Thoracic aorta (tissue), 2 donors: ENCODE measurements around the gene SUGP2. TPM values are rescaled to one million over a fixed set of nuclear protein-coding genes. Genes with fewer than 3 reads are reported as not detected.

ENCODE experiments used
- ATAC-seq: fragments of 150-250 bp; one replicate; pipeline ENCODE4 v1.8.0; 2017; ENCODE audit warnings: low read depth; ENCODE audit not compliant: insufficient number of reproducible peaks, low FRiP score
- DNase-seq: peaks from one replicate; pipeline ENCODE4 v3.0.0-alpha.2; 2020; ENCODE audit warnings: low spot score
- H3K27ac ChIP-seq, 2 donors: fragments of 200-600 bp; sonication (generic); 1 replicate in 1 of 2; 2 replicates in 1 of 2; pipeline ENCODE4 v1.5.1; 2016; ENCODE audit warnings: mild to moderate bottlenecking in 2 of 2, moderate library complexity in 2 of 2
- H3K27me3 ChIP-seq: fragments of 200-600 bp; sonication (generic); replicated peaks from 2 replicates; pipeline ENCODE4 v1.6.0; 2016; ENCODE audit warnings: mild to moderate bottlenecking; ENCODE audit not compliant: insufficient read depth
- H3K36me3 ChIP-seq: fragments of 200-600 bp; sonication (generic); one replicate; pipeline ENCODE4 v1.5.1; 2016
- H3K4me1 ChIP-seq, 2 donors: fragments of 200-600 bp; sonication (generic); 1 replicate in 1 of 2; 2 replicates in 1 of 2; pipeline versions ENCODE4 v1.5.1 to v1.6.0; 2016; ENCODE audit warnings: low read depth in 2 of 2, mild to moderate bottlenecking in 1 of 2; ENCODE audit not compliant: control insufficient read depth in 1 of 2
- H3K4me3 ChIP-seq: fragments of 200-600 bp; sonication (generic); 2 replicates; pipeline ENCODE4 v1.5.1; 2016; ENCODE audit warnings: mild to moderate bottlenecking
- H3K9me3 ChIP-seq: fragments of 200-600 bp; sonication (generic); 2 replicates; pipeline ENCODE4 v1.5.1; 2016
- total RNA-seq, 2 donors: library from RNA; depleted of rRNA; stranded (reverse); fragments of >200 nt; gene quantifications; one replicate each; pipeline versions ENCODE4 v1.1.0 to v1.2.3, GENCODE V29; 2016
- TF ChIP-seq, protein P1 (sequence below): fragments of 200-600 bp; sonication (generic); IDR thresholded peaks from one replicate; pipeline ENCODE4 v1.5.1; 2019; ENCODE audit warnings: antibody characterized with exemption

Gene SUGP2
- total RNA-seq, 2 donors from 2014 or later: 42.6 to 57.5 TPM

DNA sequence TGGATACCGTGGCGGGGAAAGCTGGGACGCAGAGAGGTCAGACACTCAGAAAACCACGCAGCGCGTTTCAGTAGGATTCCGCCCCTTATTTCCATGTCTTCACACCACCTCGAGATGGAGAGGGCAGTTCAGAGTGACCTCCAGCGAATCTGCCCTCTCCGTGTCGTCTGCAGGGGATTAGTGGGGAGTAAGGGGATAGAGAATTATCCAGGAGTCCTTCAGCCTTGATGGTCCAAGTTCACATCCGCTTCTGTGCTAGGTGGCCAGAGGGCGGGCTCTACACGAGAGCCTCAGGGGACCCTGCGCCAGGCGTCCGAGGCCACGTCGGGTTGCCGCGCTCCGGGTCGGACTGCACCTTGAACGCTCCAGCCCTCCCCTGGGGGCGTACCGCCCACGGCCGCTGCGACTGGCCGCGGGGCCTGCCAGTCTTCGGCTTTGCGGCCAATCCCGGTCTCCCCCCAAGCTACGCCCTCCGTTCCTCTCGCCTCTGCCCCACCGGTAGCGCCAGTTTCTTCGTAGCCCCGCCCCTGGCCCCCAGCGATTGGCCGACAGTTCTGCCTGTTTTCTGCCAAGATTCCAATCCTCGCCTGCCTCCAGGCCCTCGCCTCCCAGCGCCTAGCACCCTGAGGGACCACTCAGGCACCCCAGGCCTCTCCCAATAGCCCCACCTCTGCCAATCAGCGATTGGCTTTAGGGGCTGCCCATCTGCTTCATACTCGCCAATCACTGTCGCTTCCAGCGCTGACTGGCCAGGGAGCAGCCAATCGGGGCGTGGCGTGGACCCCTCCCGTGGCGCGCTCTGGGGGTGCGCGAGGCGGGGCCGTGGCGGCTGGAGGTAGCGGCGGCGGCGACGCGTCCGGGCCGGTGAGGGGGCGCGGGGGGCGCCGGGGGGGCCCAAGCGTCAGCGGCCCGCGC, 30.1 kb upstream of the SUGP2 start, which contains the start of gene SLC25A42:
SLC25A42 (plus strand) TSS at position 812 of the 915 bp plus-strand sequence. CDS start 32,131 bp downstream, outside the sequence.
- TF ChIP-seq, protein P1, sequence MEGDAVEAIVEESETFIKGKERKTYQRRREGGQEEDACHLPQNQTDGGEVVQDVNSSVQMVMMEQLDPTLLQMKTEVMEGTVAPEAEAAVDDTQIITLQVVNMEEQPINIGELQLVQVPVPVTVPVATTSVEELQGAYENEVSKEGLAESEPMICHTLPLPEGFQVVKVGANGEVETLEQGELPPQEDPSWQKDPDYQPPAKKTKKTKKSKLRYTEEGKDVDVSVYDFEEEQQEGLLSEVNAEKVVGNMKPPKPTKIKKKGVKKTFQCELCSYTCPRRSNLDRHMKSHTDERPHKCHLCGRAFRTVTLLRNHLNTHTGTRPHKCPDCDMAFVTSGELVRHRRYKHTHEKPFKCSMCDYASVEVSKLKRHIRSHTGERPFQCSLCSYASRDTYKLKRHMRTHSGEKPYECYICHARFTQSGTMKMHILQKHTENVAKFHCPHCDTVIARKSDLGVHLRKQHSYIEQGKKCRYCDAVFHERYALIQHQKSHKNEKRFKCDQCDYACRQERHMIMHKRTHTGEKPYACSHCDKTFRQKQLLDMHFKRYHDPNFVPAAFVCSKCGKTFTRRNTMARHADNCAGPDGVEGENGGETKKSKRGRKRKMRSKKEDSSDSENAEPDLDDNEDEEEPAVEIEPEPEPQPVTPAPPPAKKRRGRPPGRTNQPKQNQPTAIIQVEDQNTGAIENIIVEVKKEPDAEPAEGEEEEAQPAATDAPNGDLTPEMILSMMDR: no peak
- Histone ChIP-seq H3K4me3 (peak within 1 kb of the TSS; percentile 77), H3K27me3 (no peaks in the 10 kb centered on the region), H3K36me3 (no peaks in the 10 kb centered on the region), H3K27ac (peak within 1 kb of the TSS; percentile 57 to 61), H3K9me3 (no peaks in the 10 kb centered on the region), H3K4me1 (peaks cover 9 to 14% of the 10 kb centered on the region in 2 donors)
- peak; percentile 97 for DNase-seq
- peak; percentile 98 for ATAC-seq

- H3K4me1 ChIP-seq: peaks cover 8 to 14% of the 10 kb centered on the region in 2 donors
- peak overlapping the region; percentile 31 to 61 for H3K27ac ChIP-seq
- no peaks in the 10 kb centered on the region for H3K27me3 ChIP-seq
- ATAC-seq (no peak), DNase-seq (no peak)
- no peaks in the 10 kb centered on the region for H3K36me3 ChIP-seq
- TF ChIP-seq, protein P1: no peak
- peak overlapping the region; percentile 77 for H3K4me3 ChIP-seq
- no peaks in the 10 kb centered on the region for H3K9me3 ChIP-seq
Measured at GRCh38 chr19:19062454-19063182, 29.3 kb upstream of the SUGP2 start.

DNA sequence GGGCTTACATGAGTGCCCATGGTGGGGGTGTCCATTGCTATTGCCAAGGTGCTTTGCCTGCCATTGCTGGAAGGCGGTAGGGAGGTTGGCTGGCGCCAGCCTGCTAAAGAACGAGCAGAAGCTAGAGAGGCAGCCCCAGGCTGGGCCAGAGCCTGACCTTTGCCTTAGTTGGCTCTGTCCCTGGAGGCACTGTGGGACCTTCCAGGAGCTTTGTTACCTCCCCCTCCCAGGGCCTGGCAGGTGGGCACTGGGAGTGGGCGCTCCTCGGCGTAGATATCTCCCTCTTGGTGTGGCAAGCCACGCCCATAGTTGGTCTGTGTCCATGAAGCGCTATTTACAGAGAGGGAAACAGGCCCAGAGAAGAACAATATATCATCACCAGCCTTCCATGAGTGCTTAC, 28.2 kb upstream of the SUGP2 start:
- H3K27ac ChIP-seq: no peak overlapping the region
- TF ChIP-seq, protein P1: no peak
- ATAC-seq (no peak), DNase-seq (no peak)
- no peaks in the 10 kb centered on the region for H3K9me3 ChIP-seq
- H3K4me1 ChIP-seq: peaks cover 8 to 14% of the 10 kb centered on the region in 2 donors
- H3K4me3 ChIP-seq: no peak overlapping the region
- no peaks in the 10 kb centered on the region for H3K36me3 ChIP-seq
- H3K27me3 ChIP-seq: no peaks in the 10 kb centered on the region

DNA sequence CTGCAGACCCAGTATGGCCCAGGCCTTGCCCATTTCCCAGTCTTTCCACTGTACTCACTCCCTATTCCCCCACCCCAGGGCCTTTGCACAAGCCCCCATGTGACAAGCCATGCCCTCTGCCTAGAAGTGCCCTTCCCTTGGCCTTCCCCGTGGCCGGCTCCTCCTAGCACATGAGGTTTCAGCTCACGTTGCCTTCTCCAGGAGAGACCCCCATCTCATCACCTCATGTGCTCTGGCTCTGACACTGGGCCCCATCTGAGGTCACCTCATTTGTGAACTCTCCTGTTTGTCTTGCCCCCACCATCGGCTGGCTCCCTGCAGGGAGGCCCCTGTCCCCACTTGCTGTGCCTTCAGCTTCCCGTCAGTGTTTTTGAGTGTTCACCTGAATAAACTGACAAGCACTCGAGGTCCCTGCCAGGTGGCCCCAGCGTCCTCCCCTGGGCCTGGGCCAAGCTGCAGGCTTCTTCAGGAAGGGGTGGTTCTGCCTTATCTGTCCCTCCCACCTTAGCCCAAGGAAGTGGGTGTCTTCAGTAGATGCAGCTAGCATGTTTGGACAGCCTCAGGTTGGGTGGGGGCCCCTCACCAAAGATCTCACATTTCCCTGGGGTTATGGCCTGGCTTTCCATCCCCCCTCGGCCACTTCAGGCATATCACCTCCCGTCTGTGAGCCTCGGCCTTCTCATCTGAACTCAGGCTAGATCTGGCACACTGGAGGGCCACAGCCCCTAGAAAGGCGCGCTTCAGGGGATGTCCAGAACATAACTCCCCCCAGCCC, 26.7 kb upstream of the SUGP2 start:
- H3K36me3 ChIP-seq: no peaks in the 10 kb centered on the region
- no peak overlapping the region for H3K4me3 ChIP-seq
- peaks cover 5 to 9% of the 10 kb centered on the region in 2 donors for H3K4me1 ChIP-seq
- ATAC-seq (no peak), DNase-seq (no peak)
- H3K27me3 ChIP-seq: no peaks in the 10 kb centered on the region
- TF ChIP-seq, protein P1: no peak
- H3K27ac ChIP-seq: no peak overlapping the region
- no peaks in the 10 kb centered on the region for H3K9me3 ChIP-seq
